Measurements from ENCODE around the gene TMEM117.

Gene TMEM117

DNA sequence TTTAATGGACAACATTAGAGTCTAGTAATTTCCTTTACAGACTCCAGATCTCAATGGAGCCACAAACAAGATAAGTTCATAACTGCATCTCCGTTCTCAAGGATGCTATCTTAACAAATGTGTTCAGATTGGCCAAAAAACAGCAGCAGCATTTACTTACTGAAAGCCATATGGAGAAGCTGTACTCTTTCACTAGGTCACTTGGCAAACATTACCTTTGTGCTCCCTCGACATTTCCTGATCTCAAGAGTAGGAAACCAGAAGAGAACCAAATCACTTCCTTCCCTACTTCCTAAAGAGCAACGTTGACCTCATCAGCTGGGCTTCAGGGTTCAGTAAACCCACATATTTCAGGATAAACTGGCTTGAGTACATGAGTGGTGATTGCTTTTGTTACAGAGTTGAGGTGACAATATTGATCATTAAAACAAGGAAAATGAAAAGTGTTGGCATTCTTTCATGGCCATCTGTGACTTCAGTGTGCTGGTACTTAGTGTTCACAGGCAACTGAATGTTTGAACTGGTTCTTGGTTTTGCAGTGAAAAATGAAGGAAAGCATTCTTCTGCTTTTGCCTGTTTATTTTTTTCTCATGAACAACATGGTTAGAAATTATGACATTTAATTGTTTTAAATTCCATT is 449.6 kb downstream of the TMEM117 start:
- Histone ChIP-seq H3K9me3 (ENCODE audit: low read length) (no peaks in the 10 kb centered on the region), H3K27me3 (ENCODE audit: insufficient read depth, low read length) (no peaks in the 10 kb centered on the region), H3K4me2 (ENCODE audit: low read length) (no peak overlapping the region), H3K9me2 (ENCODE audit: low read depth, low read length) (no peaks in the 10 kb centered on the region), H4K20me1 (ENCODE audit: insufficient read depth, low read length) (no peaks in the 10 kb centered on the region), H3K9ac (ENCODE audit: low read length) (no peak overlapping the region), H3K27ac (ENCODE audit: low read depth, low read length, poor library complexity, severe bottlenecking) (no peak overlapping the region), H3K36me3 (ENCODE audit: insufficient read depth, low read length) (no peaks in the 10 kb centered on the region), H3K4me1 (ENCODE audit: insufficient read depth, low read length, severe bottlenecking) (peaks cover 3% of the 10 kb centered on the region), H3F3A (ENCODE audit: insufficient read depth, low read length) (no peaks in the 10 kb centered on the region), H3K79me2 (ENCODE audit: insufficient read depth, low read length) (no peaks in the 10 kb centered on the region), H2AFZ (ENCODE audit: low read length) (no peak overlapping the region), H3K4me3 (ENCODE audit: low read depth, low read length, poor library complexity, severe bottlenecking) (no peak overlapping the region)
- TF ChIP-seq, protein P1, sequence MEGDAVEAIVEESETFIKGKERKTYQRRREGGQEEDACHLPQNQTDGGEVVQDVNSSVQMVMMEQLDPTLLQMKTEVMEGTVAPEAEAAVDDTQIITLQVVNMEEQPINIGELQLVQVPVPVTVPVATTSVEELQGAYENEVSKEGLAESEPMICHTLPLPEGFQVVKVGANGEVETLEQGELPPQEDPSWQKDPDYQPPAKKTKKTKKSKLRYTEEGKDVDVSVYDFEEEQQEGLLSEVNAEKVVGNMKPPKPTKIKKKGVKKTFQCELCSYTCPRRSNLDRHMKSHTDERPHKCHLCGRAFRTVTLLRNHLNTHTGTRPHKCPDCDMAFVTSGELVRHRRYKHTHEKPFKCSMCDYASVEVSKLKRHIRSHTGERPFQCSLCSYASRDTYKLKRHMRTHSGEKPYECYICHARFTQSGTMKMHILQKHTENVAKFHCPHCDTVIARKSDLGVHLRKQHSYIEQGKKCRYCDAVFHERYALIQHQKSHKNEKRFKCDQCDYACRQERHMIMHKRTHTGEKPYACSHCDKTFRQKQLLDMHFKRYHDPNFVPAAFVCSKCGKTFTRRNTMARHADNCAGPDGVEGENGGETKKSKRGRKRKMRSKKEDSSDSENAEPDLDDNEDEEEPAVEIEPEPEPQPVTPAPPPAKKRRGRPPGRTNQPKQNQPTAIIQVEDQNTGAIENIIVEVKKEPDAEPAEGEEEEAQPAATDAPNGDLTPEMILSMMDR (IDR thresholded peaks at IDR 0.05; ENCODE audit: low read length), result no peak
- TF ChIP-seq EZH2 (IDR thresholded peaks at IDR 0.05; ENCODE audit: borderline replicate concordance, low read length), result no peak

DNA sequence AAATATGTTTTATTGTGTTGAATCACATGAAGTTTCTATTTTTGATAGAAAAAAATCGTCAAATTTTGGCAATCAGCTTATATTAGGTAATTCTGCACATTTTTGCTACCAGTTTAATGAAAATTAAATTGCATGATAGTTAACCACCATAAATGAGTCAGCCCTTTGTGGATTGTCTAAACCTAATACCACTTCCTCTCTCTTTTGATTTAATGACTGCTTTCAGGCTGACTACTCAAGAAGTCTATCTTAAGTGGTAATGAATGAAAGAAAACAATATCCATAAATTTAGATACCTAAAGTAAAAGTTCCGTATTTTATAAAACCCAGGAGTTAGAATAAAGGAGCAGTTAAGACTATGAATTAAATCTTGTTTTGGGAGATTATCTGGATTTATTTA is 450.5 kb downstream of the TMEM117 start:
- H3K27me3 ChIP-seq (ENCODE audit: insufficient read depth, low read length), result no peaks in the 10 kb centered on the region
- no peaks in the 10 kb centered on the region for H3K36me3 ChIP-seq (ENCODE audit: insufficient read depth, low read length)
- no peak overlapping the region for H3K4me2 ChIP-seq (ENCODE audit: low read length)
- no peak overlapping the region for H3K27ac ChIP-seq (ENCODE audit: low read depth, low read length, poor library complexity, severe bottlenecking)
- H4K20me1 ChIP-seq (ENCODE audit: insufficient read depth, low read length), result no peaks in the 10 kb centered on the region
- TF ChIP-seq, protein P1 (IDR thresholded peaks at IDR 0.05; ENCODE audit: low read length), result no peak
- no peak for TF ChIP-seq EZH2 (IDR thresholded peaks at IDR 0.05; ENCODE audit: borderline replicate concordance, low read length)
- H3K79me2 ChIP-seq (ENCODE audit: insufficient read depth, low read length), result no peaks in the 10 kb centered on the region
- no peak overlapping the region for H3K4me3 ChIP-seq (ENCODE audit: low read depth, low read length, poor library complexity, severe bottlenecking)
- no peak overlapping the region for H2AFZ ChIP-seq (ENCODE audit: low read length)
- H3K4me1 ChIP-seq (ENCODE audit: insufficient read depth, low read length, severe bottlenecking), result peaks cover 3% of the 10 kb centered on the region
- H3K9ac ChIP-seq (ENCODE audit: low read length), result no peak overlapping the region
- H3K9me3 ChIP-seq (ENCODE audit: low read length), result no peaks in the 10 kb centered on the region
- H3F3A ChIP-seq (ENCODE audit: insufficient read depth, low read length), result no peaks in the 10 kb centered on the region
- no peaks in the 10 kb centered on the region for H3K9me2 ChIP-seq (ENCODE audit: low read depth, low read length)

DNA sequence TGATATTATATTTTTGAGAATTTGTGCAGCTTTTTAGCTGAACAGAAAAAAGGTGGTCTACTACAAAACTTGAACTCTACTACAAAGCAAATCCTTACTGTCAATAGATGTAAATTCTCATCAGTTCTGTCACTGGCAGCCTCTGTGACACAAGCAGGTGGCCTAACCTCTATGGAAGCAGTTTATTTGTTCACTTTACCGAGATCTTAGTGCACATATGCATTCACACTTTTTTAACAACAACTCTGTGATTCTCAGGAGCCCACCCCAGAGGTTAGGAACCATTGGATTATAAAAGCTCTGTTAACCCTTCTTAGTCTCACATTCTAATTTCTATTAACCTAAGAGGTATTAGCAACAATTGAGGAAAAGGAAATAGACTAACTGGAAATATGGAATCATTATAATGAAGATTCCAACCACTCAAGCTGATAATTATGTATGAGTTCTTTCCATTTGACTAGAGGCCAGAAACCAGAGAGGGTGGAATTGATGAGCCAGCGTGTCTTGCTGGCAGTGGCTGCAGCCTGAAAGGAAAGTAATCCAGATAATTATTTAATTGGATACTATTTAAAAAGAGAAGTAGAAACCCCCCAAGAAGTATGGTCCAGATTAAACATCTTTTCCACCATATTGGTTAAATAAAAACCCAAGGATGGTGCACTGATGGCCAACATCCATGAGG is 451.1 kb downstream of the TMEM117 start:
- Histone ChIP-seq H3K9ac (ENCODE audit: low read length) (no peak overlapping the region), H3K4me1 (ENCODE audit: insufficient read depth, low read length, severe bottlenecking) (peaks cover 3% of the 10 kb centered on the region), H3K79me2 (ENCODE audit: insufficient read depth, low read length) (no peaks in the 10 kb centered on the region), H3K36me3 (ENCODE audit: insufficient read depth, low read length) (no peaks in the 10 kb centered on the region), H3K27me3 (ENCODE audit: insufficient read depth, low read length) (no peaks in the 10 kb centered on the region), H3K9me3 (ENCODE audit: low read length) (no peaks in the 10 kb centered on the region), H3K9me2 (ENCODE audit: low read depth, low read length) (no peaks in the 10 kb centered on the region), H2AFZ (ENCODE audit: low read length) (no peak overlapping the region), H3K4me3 (ENCODE audit: low read depth, low read length, poor library complexity, severe bottlenecking) (no peak overlapping the region), H4K20me1 (ENCODE audit: insufficient read depth, low read length) (no peaks in the 10 kb centered on the region), H3K4me2 (ENCODE audit: low read length) (no peak overlapping the region), H3F3A (ENCODE audit: insufficient read depth, low read length) (no peaks in the 10 kb centered on the region), H3K27ac (ENCODE audit: low read depth, low read length, poor library complexity, severe bottlenecking) (no peak overlapping the region)
- TF ChIP-seq EZH2 (IDR thresholded peaks at IDR 0.05; ENCODE audit: borderline replicate concordance, low read length), result no peak
- TF ChIP-seq, protein P1 (IDR thresholded peaks at IDR 0.05; ENCODE audit: low read length), result no peak

Measured in OCI-LY1 (cell line).